DOHH2 (cell line): Measurements from ENCODE around the gene CCT5.

Experiments used
- H3F3A ChIP-seq: fragments of 200-600 bp; sonication (generic), shearing (Covaris generic); 2 replicates; pipeline ENCODE4 v1.6.0; 2016; ENCODE audit warnings: antibody characterized with exemption, mild to moderate bottlenecking; ENCODE audit not compliant: control insufficient read depth, insufficient read depth
- H3K27ac ChIP-seq: fragments of 200-600 bp; sonication (generic); 2 replicates; pipeline ENCODE4 v1.5.1; 2014; ENCODE audit warnings: low read depth, mild to moderate bottlenecking, low read length, moderate library complexity
- H3K27me3 ChIP-seq: fragments of 200-600 bp; sonication (generic); 2 replicates; pipeline ENCODE4 v1.6.1; 2014; ENCODE audit warnings: mild to moderate bottlenecking, low read length, mixed read lengths; ENCODE audit not compliant: control insufficient read depth
- H3K36me3 ChIP-seq: fragments of 200-600 bp; sonication (generic); 2 replicates; pipeline ENCODE4 v1.6.1; 2014; ENCODE audit warnings: mild to moderate bottlenecking, low read length, moderate library complexity, mixed read lengths; ENCODE audit not compliant: control insufficient read depth
- H3K4me1 ChIP-seq: fragments of 200-600 bp; sonication (generic); 2 replicates; pipeline ENCODE4 v1.6.1; 2014; ENCODE audit warnings: mild to moderate bottlenecking, low read length, mixed read lengths; ENCODE audit not compliant: control insufficient read depth
- H3K4me2 ChIP-seq: fragments of 200-600 bp; sonication (generic); 2 replicates; pipeline ENCODE4 v1.6.0; 2014; ENCODE audit warnings: mild to moderate bottlenecking, low read length, moderate library complexity
- H3K4me3 ChIP-seq: fragments of 200-600 bp; sonication (generic); 2 replicates; pipeline ENCODE4 v1.5.1; 2014; ENCODE audit warnings: mild to moderate bottlenecking, low read length, mixed read lengths
- H3K79me2 ChIP-seq: fragments of 200-600 bp; sonication (generic); 2 replicates; pipeline ENCODE4 v1.6.1; 2014; ENCODE audit warnings: mild to moderate bottlenecking, low read length, mixed read lengths; ENCODE audit not compliant: control insufficient read depth
- H3K9me2 ChIP-seq: fragments of 200-600 bp; sonication (generic); replicated peaks from 2 replicates; pipeline ENCODE4 v1.6.1; 2014; ENCODE audit warnings: mild to moderate bottlenecking, low read length, mixed read lengths; ENCODE audit not compliant: control insufficient read depth
- H3K9me3 ChIP-seq: fragments of 200-600 bp; sonication (generic); 2 replicates; pipeline ENCODE4 v1.6.1; 2014; ENCODE audit warnings: antibody characterized with exemption, low read length, mixed read lengths; ENCODE audit not compliant: control insufficient read depth, insufficient read depth
- H4K20me1 ChIP-seq: fragments of 200-600 bp; sonication (generic); 2 replicates; pipeline ENCODE4 v1.6.0; 2014; ENCODE audit warnings: low read depth, mild to moderate bottlenecking, antibody characterized with exemption, low read length, moderate library complexity; ENCODE audit not compliant: control insufficient read depth, insufficient read depth
- CTCF ChIP-seq: fragments of 200-600 bp; sonication (generic); IDR thresholded peaks from one replicate; pipeline ENCODE4 v1.5.1; 2014; ENCODE audit warnings: antibody characterized with exemption, mild to moderate bottlenecking, low read depth, low read length; ENCODE audit not compliant: poor library complexity, severe bottlenecking
- EZH2phosphoT487 ChIP-seq: fragments of 200-600 bp; sonication (generic); IDR thresholded peaks from 2 replicates; pipeline ENCODE4 v1.6.1; 2017; ENCODE audit warnings: borderline replicate concordance, mild to moderate bottlenecking, antibody characterized with exemption, low read length, moderate library complexity, mixed read lengths

CCT5 gene

DNA sequence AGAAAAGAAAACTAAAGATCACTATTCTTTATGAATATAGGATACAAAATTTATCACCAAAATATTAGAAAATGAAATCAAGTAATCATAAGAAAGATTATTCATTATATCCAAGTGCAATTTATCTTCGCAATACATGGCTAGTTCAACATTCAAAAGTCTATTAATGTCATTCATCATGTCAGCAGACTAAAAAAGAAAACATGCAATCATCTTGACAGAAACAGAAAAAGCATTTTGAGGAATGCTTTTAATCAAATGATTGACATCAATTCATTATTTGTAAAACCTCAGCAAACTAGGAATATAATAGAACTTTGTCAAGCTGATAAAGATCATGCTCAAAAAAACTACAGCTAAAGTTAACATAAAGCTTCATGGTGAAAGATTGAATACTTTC lies 41.1 kb upstream of the CCT5 start:
- Histone ChIP-seq H3K4me3 (no peak overlapping the region), H3K27ac (no peak overlapping the region), H3K4me2 (no peak overlapping the region), H3K9me3 (no peaks in the 10 kb centered on the region), H3F3A (no peaks in the 10 kb centered on the region), H3K36me3 (no peaks in the 10 kb centered on the region), H3K4me1 (no peaks in the 10 kb centered on the region), H3K27me3 (no peaks in the 10 kb centered on the region), H3K9me2 (no peaks in the 10 kb centered on the region), H3K79me2 (no peaks in the 10 kb centered on the region), H4K20me1 (no peaks in the 10 kb centered on the region)
- TF ChIP-seq CTCF, result no peak
- TF ChIP-seq EZH2phosphoT487, result no peak

DNA sequence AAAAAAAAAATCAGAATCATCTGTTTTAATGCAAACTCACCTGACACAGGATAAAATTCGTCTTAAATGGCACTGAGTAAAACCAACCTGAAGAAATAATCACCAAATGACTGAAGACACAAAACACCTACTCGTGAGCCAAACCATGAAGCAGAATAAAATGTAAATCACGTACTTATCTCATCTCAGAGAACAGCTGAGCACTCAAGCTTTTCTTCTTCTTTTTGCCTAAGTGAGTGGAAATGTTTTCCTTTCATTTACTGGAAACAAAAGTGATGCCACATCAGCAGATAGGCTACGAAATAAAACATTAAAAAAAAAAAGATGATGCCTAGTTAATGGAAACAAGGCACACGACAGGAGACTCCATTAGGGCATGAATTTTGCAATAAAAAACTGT lies 36.8 kb upstream of the CCT5 start:
- Histone ChIP-seq H3K27me3 (no peaks in the 10 kb centered on the region), H3K4me2 (no peak overlapping the region), H3K9me2 (no peaks in the 10 kb centered on the region), H3K4me3 (no peak overlapping the region), H3K36me3 (no peaks in the 10 kb centered on the region), H3K79me2 (no peaks in the 10 kb centered on the region), H4K20me1 (no peaks in the 10 kb centered on the region), H3K27ac (no peak overlapping the region), H3K4me1 (no peaks in the 10 kb centered on the region), H3K9me3 (no peaks in the 10 kb centered on the region), H3F3A (no peaks in the 10 kb centered on the region)
- no peak for TF ChIP-seq EZH2phosphoT487
- no peak for TF ChIP-seq CTCF

DNA sequence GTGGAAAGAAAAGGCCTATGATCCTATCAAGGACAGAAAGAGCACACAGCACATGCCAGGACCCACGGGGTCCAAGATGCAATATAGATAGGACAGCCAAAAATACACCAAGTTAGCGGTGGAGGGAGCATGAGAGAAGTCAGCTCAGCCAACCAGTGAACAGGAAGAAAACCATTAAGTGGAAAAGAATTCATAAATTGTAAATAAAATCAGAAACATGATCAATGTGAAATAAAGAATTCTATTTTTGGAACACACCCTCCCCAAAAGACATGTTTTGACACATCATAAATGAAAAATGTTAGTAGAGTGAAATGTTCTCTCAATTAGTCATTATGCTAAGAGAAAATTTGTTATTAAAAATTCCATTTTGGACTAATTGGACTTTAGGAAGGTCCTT lies 36.0 kb upstream of the CCT5 start:
- TF ChIP-seq EZH2phosphoT487 (no peak), CTCF (no peak)
- Histone ChIP-seq H3K4me2 (no peak overlapping the region), H3K27ac (no peak overlapping the region), H3K79me2 (no peaks in the 10 kb centered on the region), H3F3A (no peaks in the 10 kb centered on the region), H3K4me1 (no peaks in the 10 kb centered on the region), H3K36me3 (no peaks in the 10 kb centered on the region), H3K4me3 (no peak overlapping the region), H3K9me2 (no peaks in the 10 kb centered on the region), H4K20me1 (no peaks in the 10 kb centered on the region), H3K27me3 (no peaks in the 10 kb centered on the region), H3K9me3 (no peaks in the 10 kb centered on the region)

DNA sequence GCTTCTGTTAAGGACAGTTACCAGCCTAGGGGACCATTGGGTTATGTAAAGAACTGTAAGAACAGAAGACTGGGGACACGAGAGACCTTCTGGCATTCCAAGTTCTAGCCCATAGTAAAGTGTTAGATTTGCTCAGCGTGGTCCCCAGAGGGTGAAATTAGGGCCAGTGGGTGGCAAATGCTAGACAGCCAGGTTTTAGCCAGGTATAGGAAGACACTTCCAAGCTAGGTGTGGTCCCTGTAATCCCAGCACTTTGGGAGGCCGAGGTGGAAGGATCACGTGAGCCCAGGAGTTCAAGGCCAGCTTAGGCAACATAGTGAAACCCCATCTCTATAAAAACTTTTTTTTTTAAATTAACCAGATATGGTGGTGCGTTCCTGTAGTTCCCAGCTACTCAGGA lies 34.7 kb upstream of the CCT5 start:
- Histone ChIP-seq H3K79me2 (no peaks in the 10 kb centered on the region), H3K4me1 (no peaks in the 10 kb centered on the region), H3K9me3 (no peaks in the 10 kb centered on the region), H3K4me3 (no peak overlapping the region), H3K27ac (no peak overlapping the region), H3K27me3 (no peaks in the 10 kb centered on the region), H3K4me2 (no peak overlapping the region), H4K20me1 (no peaks in the 10 kb centered on the region), H3F3A (no peaks in the 10 kb centered on the region), H3K36me3 (no peaks in the 10 kb centered on the region), H3K9me2 (no peaks in the 10 kb centered on the region)
- TF ChIP-seq CTCF, result no peak
